Measurements from ENCODE around the gene NR1H2.

GRCh38 chr19:50398675-50399367 is 22.6 kb downstream of the NR1H2 start:
- TF ChIP-seq, protein P1, sequence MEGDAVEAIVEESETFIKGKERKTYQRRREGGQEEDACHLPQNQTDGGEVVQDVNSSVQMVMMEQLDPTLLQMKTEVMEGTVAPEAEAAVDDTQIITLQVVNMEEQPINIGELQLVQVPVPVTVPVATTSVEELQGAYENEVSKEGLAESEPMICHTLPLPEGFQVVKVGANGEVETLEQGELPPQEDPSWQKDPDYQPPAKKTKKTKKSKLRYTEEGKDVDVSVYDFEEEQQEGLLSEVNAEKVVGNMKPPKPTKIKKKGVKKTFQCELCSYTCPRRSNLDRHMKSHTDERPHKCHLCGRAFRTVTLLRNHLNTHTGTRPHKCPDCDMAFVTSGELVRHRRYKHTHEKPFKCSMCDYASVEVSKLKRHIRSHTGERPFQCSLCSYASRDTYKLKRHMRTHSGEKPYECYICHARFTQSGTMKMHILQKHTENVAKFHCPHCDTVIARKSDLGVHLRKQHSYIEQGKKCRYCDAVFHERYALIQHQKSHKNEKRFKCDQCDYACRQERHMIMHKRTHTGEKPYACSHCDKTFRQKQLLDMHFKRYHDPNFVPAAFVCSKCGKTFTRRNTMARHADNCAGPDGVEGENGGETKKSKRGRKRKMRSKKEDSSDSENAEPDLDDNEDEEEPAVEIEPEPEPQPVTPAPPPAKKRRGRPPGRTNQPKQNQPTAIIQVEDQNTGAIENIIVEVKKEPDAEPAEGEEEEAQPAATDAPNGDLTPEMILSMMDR (IDR thresholded peaks at IDR 0.05), result no peak
- no peak for TF ChIP-seq POLR2A (IDR thresholded peaks at IDR 0.05)
